Smooth muscle cell (in vitro differentiated cells): Measurements from ENCODE around the gene DSCAML1. TPM values are rescaled to one million over a fixed set of nuclear protein-coding genes. Genes with fewer than 3 reads are reported as not detected.
"Not testable (repeated sequence)": the region's sequence is repeated elsewhere in the genome, so short reads cannot be mapped to it uniquely, and the experiment has no call there.

Experiments
- DNase-seq: peaks from one replicate; lab custom pipeline; 2025; ENCODE audit not compliant: unreplicated experiment; lab: John Stamatoyannopoulos, UW
- H2AFZ ChIP-seq: fragments of 200-600 bp; sonication (generic); 2 replicates; pipeline ENCODE4 v1.6.0; 2016; ENCODE audit warnings: antibody characterized with exemption, low read depth, mild to moderate bottlenecking
- H3F3A ChIP-seq: fragments of 200-600 bp; sonication (generic); 2 replicates; pipeline ENCODE4 v1.6.0; 2017; ENCODE audit warnings: antibody characterized with exemption, low read depth
- H3K27ac ChIP-seq: fragments of 200-600 bp; sonication (generic); 2 replicates; pipeline ENCODE4 v1.5.1; 2016; ENCODE audit warnings: low read depth, mild to moderate bottlenecking
- H3K27me3 ChIP-seq: fragments of 200-600 bp; sonication (generic); 2 replicates; pipeline ENCODE4 v1.6.1; 2016; ENCODE audit warnings: low read depth, mild to moderate bottlenecking
- H3K36me3 ChIP-seq: fragments of 200-600 bp; sonication (generic); 2 replicates; pipeline ENCODE4 v1.5.1; 2016; ENCODE audit warnings: low read depth
- H3K4me1 ChIP-seq: fragments of 200-600 bp; sonication (generic); 2 replicates; pipeline ENCODE4 v1.5.1; 2016; ENCODE audit warnings: low read depth
- H3K4me2 ChIP-seq: fragments of 200-600 bp; sonication (generic); 2 replicates; pipeline ENCODE4 v1.6.0; 2016; ENCODE audit warnings: mild to moderate bottlenecking
- H3K4me3 ChIP-seq: fragments of 200-600 bp; sonication (generic); 2 replicates; pipeline ENCODE4 v1.5.1; 2016; ENCODE audit warnings: mild to moderate bottlenecking
- H3K79me2 ChIP-seq: fragments of 200-600 bp; sonication (generic); 2 replicates; pipeline ENCODE4 v1.6.0; 2016; ENCODE audit warnings: low read depth, mild to moderate bottlenecking
- H3K9ac ChIP-seq: fragments of 200-600 bp; sonication (generic); 2 replicates; pipeline ENCODE4 v1.6.0; 2016; ENCODE audit warnings: low read depth
- H3K9me3 ChIP-seq: fragments of 200-600 bp; sonication (generic); replicated peaks from 2 replicates; pipeline ENCODE4 v1.5.1; 2016; ENCODE audit warnings: low read depth
- H4K20me1 ChIP-seq: fragments of 200-600 bp; sonication (generic); 2 replicates; pipeline ENCODE4 v1.6.0; 2016; ENCODE audit warnings: low read depth
- WGBS: methylation state at CpG from one replicate; pipeline ENCODE4 v1.1.7; 2016; ENCODE audit warnings: low lambda C conversion rate; 5-methylcytosine and 5-hydroxymethylcytosine counted together
- polyA plus RNA-seq: library from polyadenylated mRNA; unstranded; fragments of >200 nt; fragmentation: Nextera tagmentation; extraction: Ambion mirVana; gene quantifications from 2 replicates; pipeline ENCODE4 v1.2.1, GENCODE V29; 2016
- total RNA-seq: library from RNA; depleted of rRNA; stranded (reverse); fragments of >200 nt; gene quantifications from 2 replicates; pipeline ENCODE4 v1.2.3, GENCODE V29; 2014
- TF ChIP-seq, protein P1 (sequence below): fragments of 200-600 bp; sonication (generic); IDR thresholded peaks from 2 replicates; pipeline ENCODE4 v1.5.1; 2017; ENCODE audit warnings: borderline replicate concordance, mild to moderate bottlenecking, antibody characterized with exemption; ENCODE audit not compliant: insufficient read depth, poor library complexity, severe bottlenecking

The DSCAML1 gene
- total and polyA plus RNA-seq, 2 experiments from 2014 or later: 0.22 TPM; not detected in 1

DNA sequence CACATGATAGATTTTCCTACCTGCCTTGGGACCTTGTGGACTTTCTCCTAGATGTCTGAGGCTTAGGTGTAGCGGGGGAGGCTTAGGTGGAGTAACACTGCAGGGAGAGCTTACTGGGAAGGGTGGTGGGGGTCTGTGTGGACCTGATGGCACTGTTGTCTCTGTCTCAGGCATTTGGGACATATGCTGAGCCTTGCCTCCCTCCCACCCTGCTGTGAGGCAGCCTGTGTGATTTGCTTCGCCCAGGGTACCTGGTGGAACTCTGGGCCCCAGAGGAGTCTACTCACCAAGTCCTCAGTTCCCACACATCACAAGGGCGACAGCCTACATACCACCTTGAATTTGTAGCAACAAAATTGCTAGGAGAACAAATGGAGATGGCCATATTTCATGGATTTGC is 388.7 kb downstream of the DSCAML1 start:
- Histone ChIP-seq H3K4me1 (no peaks in the 10 kb centered on the region), H4K20me1 (no peaks in the 10 kb centered on the region), H3K79me2 (no peaks in the 10 kb centered on the region), H3K27me3 (no peaks in the 10 kb centered on the region), H3K4me3 (no peak overlapping the region), H3K4me2 (no peak overlapping the region), H3K9ac (no peak overlapping the region), H3F3A (no peaks in the 10 kb centered on the region), H3K9me3 (peaks cover 10% of the 10 kb centered on the region), H3K27ac (no peak overlapping the region), H2AFZ (no peak overlapping the region), H3K36me3 (peaks cover 11% of the 10 kb centered on the region)
- 100% methylated on average over 3 of the region's 3 CpGs for WGBS
- TF ChIP-seq, protein P1, sequence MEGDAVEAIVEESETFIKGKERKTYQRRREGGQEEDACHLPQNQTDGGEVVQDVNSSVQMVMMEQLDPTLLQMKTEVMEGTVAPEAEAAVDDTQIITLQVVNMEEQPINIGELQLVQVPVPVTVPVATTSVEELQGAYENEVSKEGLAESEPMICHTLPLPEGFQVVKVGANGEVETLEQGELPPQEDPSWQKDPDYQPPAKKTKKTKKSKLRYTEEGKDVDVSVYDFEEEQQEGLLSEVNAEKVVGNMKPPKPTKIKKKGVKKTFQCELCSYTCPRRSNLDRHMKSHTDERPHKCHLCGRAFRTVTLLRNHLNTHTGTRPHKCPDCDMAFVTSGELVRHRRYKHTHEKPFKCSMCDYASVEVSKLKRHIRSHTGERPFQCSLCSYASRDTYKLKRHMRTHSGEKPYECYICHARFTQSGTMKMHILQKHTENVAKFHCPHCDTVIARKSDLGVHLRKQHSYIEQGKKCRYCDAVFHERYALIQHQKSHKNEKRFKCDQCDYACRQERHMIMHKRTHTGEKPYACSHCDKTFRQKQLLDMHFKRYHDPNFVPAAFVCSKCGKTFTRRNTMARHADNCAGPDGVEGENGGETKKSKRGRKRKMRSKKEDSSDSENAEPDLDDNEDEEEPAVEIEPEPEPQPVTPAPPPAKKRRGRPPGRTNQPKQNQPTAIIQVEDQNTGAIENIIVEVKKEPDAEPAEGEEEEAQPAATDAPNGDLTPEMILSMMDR: no peak
- DNase-seq: no peak

DNA sequence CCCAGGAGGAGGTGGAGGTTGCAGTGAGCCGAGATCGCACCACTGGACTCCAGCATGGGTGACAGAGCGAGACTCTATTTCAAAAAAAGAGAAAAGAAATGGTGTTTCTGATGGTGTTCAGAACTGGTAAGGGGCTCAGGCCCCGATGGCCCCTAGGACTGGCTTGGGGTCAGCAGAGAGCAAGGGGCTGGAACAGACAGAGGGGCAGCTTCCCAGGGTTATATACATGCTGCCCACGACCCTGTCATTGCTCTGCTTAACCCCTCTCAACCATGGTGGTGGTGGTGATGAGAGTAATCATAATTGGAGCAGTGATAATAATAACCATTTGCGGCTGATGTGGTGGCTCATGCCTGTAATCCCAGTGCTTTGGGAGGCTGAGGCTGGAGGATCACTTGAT is 390.0 kb downstream of the DSCAML1 start:
- Histone ChIP-seq H3K9me3 (peaks cover 10% of the 10 kb centered on the region), H3F3A (no peaks in the 10 kb centered on the region), H3K36me3 (peaks cover 11% of the 10 kb centered on the region), H3K4me1 (no peaks in the 10 kb centered on the region), H2AFZ (no peak overlapping the region), H4K20me1 (no peaks in the 10 kb centered on the region), H3K27ac (no peak overlapping the region), H3K9ac (no peak overlapping the region), H3K4me3 (no peak overlapping the region), H3K79me2 (no peaks in the 10 kb centered on the region), H3K4me2 (no peak overlapping the region), H3K27me3 (no peaks in the 10 kb centered on the region)
- TF ChIP-seq, protein P1: no peak
- DNase-seq: no peak
- WGBS: 97% methylated on average over 6 of the region's 6 CpGs

DNA sequence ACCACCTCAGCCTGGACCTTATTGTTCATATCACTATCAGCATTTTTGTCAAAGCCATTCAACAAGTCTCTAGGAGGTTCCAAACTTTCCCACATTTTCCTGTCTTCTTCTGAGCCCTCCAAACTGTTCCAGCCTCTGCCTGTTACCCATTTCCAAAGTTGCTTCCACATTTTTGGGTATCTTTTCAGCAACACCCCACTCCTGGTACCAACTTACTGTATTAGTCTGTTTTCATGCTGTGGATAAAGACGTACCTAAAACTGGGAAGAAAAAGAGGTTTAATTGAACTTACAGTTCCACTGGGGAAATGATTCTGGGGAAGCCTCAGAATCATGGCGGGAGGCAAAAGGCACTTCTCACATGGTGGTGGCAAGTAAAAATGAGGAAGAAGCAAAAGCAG is 391.1 kb downstream of the DSCAML1 start:
- not testable (repeated sequence) for H3K27me3 ChIP-seq, DNase-seq, H3K9ac ChIP-seq, H3K4me2 ChIP-seq, H3K79me2 ChIP-seq, H3F3A ChIP-seq, H2AFZ ChIP-seq, H3K4me3 ChIP-seq, H3K27ac ChIP-seq, H3K4me1 ChIP-seq, H3K9me3 ChIP-seq, H4K20me1 ChIP-seq
- H3K36me3 ChIP-seq: peaks cover 11% of the 10 kb centered on the region
- WGBS: 98% methylated on average over 2 of the region's 2 CpGs

DNA sequence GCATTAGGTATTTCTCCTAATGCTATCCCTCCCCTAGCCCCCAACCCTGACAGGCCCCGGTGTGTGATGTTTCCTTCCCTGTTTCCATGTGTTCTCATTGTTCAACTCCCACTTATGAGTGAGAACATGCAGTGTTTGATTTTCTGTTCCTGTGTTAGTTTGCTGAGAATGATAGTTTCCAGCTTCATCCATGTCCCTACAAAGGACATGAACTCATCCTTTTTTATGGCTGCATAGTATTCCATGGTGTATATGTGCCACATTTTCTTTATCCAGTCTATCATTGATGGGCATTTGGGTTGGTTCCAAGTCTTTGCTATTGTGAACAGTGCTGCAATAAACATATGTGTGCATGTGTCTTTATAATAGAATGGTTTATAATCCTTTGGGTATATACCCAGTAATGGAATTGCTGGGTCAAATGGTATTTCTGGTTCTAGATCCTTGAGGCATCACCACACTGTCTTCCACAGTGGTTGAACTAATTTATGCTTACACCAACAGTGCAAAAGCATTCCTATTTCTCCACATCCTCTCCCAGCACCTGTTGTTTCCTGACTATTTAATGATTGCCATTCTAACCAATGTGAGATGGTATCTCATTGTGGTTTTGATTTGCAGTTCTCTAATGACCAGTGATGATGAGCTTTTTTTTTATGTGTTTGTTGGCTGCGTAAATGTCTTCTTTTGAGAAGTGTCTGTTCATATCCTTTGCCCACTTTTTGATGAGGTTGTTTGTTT is 397.7 kb downstream of the DSCAML1 start:
- not testable (repeated sequence) for H3K4me1 ChIP-seq, H4K20me1 ChIP-seq, H3K9me3 ChIP-seq, H3K79me2 ChIP-seq, DNase-seq, H3K27me3 ChIP-seq, H3K4me2 ChIP-seq, H3F3A ChIP-seq, H3K27ac ChIP-seq, H3K9ac ChIP-seq, H3K4me3 ChIP-seq, H2AFZ ChIP-seq
- H3K36me3 ChIP-seq: peaks cover 17% of the 10 kb centered on the region
- 100% methylated on average over 2 of the region's 2 CpGs for WGBS

DNA sequence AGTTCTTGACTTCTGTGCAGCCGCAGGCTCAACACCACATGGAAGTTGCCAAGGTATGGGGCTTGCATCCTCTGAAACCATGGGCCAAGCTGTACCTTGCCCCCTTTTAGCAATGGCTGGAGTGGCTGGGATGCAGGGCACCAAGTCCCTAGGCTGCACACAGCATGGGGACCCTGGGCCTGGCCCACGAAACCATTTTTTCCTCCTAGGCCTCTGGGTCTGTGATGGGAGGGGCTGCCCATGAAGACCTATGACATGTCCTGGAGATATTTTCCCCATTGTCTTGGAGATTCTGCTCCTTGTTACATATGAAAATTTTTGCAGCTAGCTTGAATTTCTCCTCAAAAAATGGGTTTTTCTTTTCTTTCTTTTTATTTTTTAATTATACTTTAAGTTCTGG is 398.4 kb downstream of the DSCAML1 start:
- H3F3A ChIP-seq: not testable (repeated sequence)
- 100% methylated on average over 2 of the region's 2 CpGs for WGBS

More for the DNA sequence above, 398.4 kb downstream of the DSCAML1 start:
- not testable (repeated sequence) for H3K9me3 ChIP-seq, H4K20me1 ChIP-seq, H3K4me3 ChIP-seq, H3K4me2 ChIP-seq, H3K79me2 ChIP-seq, H2AFZ ChIP-seq, H3K27me3 ChIP-seq, DNase-seq, H3K9ac ChIP-seq, H3K27ac ChIP-seq, H3K4me1 ChIP-seq
- H3K36me3 ChIP-seq: peaks cover 17% of the 10 kb centered on the region
